GM12872 (cell line): ENCODE measurements around the gene GSG1L.
A peak's percentile ranks its signal among the peaks of the same experiment; 100 is the strongest.

Source experiments
- TF ChIP-seq, protein P1 (sequence below): IDR thresholded peaks from 3 replicates; pipeline ENCODE4 v1.5.1; 2011; ENCODE audit warnings: low read depth, mild to moderate bottlenecking, low read length, moderate library complexity; ENCODE audit not compliant: insufficient read depth

The GSG1L gene

GRCh38 chr16:28090646-28091377, 27.3 kb upstream of the GSG1L start:
- TF ChIP-seq, protein P1, sequence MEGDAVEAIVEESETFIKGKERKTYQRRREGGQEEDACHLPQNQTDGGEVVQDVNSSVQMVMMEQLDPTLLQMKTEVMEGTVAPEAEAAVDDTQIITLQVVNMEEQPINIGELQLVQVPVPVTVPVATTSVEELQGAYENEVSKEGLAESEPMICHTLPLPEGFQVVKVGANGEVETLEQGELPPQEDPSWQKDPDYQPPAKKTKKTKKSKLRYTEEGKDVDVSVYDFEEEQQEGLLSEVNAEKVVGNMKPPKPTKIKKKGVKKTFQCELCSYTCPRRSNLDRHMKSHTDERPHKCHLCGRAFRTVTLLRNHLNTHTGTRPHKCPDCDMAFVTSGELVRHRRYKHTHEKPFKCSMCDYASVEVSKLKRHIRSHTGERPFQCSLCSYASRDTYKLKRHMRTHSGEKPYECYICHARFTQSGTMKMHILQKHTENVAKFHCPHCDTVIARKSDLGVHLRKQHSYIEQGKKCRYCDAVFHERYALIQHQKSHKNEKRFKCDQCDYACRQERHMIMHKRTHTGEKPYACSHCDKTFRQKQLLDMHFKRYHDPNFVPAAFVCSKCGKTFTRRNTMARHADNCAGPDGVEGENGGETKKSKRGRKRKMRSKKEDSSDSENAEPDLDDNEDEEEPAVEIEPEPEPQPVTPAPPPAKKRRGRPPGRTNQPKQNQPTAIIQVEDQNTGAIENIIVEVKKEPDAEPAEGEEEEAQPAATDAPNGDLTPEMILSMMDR = 0 out of 3 replicates have a peak, but pooled peaks have one; percentile 18

DNA sequence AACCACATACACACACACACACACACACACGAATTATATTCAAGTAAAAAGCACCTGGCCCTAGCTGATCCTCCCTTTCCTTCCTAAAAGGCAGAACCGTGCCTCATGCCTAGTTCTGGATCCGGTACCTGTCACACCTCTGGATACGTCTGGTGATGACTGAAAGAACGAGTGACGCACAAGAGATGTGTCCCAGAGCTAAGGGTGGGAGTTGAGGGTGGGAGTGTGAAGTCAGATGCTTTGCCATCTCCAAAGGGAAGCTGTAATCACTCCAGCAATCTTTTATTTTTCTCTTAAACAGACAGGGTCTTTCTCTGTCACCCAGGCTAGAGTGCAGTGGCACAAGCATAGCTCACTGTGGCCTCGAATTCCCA, 26.5 kb upstream of the GSG1L start:
- TF ChIP-seq, protein P1 = no peak

DNA sequence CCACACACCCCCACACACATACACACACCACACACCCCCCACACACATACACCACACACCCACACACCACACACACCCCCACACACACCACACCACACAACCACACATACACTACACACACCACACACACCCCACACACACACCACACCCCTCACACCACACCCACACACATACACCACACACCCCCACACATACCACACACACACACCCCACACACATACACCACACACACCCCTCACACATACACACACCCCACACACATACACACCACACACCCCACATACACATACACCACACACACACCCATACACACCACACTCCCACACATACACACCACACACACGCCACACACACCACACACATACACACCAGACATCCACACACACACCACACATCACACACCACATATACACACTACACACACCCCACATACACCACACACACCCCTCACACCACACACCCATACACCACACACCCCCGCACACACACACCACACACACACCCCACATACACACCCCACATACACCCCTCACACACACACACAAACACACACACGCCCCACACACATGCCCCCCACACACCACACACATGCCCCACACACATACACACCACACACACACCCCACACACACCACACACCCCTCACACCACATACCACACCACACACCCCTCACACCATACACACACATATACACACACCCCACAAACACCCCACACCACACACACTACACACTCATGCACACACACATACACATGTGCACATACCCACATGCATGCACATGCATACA, 25.9 kb upstream of the GSG1L start:
- TF ChIP-seq, protein P1 = no peak

DNA sequence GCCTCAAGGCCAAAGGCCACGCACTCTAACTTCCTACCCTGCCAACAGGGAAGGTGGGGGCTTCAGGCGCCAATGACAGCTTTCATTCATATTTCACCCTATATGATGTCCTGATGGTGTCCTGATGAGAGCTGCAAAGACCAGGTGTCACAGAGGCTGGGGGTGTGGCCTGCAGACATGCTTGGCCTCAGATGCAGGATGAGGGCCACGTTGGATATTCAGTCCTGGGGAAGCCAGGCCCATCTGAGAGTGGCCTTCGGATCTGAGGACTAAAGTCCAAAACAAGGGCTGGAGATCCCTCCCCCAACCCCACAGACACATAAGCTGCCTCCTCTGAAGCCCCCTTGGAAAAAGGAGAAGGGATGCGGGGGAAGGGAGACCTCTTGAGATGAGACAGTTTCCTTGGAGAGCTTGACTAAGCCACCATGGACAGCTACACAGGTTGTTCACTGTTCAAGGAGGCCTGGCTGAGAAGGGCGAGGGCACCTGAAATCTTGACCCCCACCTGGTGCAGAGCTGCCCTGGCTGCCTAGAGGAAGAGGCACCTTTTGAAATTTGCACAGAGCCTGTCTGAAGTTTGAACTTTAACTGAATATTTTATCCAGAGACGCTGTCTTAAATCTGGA, 24.3 kb upstream of the GSG1L start:
- TF ChIP-seq, protein P1 = no peak

DNA sequence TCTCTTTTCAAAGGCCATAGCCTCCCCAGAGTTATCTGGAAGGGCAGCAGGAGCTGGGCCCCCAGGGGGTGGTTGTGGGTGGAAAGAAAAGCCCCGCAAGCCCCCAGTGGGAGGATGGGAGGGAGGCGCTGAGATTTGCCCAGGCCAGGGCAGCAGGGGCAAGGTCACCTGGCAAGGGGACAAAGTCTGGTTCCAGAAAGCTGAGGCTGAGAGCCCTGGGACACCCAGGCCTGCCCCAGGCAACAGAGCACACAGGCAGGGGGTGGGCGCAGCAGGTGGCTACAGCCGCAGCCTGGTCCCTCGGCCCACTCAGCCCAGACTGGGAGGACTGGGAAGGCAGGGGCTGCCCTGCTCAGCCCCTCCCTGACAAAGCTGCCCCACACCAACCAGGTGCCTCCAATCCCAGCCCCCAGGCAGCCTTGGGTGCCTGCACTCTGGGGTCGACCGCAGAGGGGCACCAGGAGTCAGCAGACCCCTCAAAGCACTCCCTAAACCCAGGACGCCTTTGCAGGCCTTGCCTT, 23.7 kb upstream of the GSG1L start:
- TF ChIP-seq, protein P1 = no peak

DNA sequence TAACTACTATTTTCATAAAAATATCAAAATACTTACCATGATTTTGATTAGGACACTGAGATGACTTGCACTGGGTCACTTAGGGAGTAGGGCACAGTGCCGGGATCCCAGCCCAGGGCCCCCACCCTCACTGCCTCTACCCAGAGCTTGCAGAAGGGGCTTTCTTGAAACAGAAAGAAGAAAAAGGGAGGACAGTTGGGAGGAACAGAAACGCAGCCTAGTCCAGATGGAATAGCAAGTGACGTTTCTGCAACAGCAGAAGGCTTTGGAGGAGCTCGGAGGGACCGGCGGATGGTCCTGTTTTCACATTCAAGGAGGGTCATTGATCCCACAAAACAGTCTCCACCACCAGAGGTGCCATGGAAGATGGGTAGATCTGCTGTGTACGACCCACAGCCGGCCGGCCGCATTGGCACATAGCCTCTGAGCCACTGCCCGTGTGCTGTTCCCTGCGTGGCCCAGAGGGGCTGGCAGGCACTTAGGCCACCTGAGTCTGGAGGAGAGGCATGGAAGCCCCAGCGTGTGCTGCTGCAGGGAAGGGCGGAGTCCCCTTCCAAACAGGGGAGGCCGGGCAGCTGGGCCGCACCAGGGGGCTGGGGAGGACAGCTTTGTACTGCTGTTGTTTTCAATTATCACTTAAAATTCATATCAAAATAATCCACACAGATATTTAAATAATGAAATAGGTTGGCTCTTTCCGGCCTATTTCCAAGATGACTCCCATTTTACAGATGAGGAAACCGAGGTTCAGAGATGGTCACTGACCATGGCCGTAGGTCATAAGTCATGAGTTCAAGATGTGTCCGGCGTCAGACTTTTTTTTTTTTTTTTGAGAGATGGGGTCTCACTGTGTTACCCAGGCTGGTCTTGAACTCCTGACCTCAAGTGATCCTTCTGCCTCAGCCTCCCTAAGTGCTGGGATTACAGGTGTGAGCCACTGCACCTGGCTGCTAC, 22.9 kb upstream of the GSG1L start:
- TF ChIP-seq, protein P1 = no peak
